Psoas muscle (tissue), 8 donors: ENCODE data around the gene LRATD1. TPM values are rescaled to one million over a fixed set of nuclear protein-coding genes. Genes with fewer than 3 reads are reported as not detected.

Experiments used
- ATAC-seq, 4 donors: fragments of 200-7000 bp; cut with Tn5 transposase; one replicate each; pipeline ENCODE4 v1.9.1; 2020; ENCODE audit warnings: moderate library complexity in 3 of 4, mild to moderate bottlenecking in 2 of 4
- DNase-seq, 2 donors: peaks; one replicate each; pipeline ENCODE4 v3.0.0-alpha.2; 2020
- H3K27ac ChIP-seq: fragments of 200-600 bp; one replicate; pipeline ENCODE4 v1.8.0; 2022
- H3K27me3 ChIP-seq, 3 donors: fragments of 200-600 bp in 1 of 3; one replicate each; pipeline versions ENCODE4 v1.6.1 to v1.8.0; 2013 to 2022; ENCODE audit warnings: low read length in 2 of 3, mild to moderate bottlenecking in 2 of 3, moderate library complexity in 1 of 3; ENCODE audit not compliant: insufficient read depth in 3 of 3
- H3K36me3 ChIP-seq, 2 donors: fragments of 200-600 bp in 1 of 2; one replicate each; pipeline versions ENCODE4 v1.6.1 to v1.8.0; 2013 to 2022; ENCODE audit warnings: low read depth in 1 of 2, mild to moderate bottlenecking in 1 of 2, moderate library complexity in 1 of 2; ENCODE audit not compliant: insufficient read depth in 1 of 2
- H3K4me1 ChIP-seq: fragments of 200-600 bp; one replicate; pipeline ENCODE4 v1.8.0; 2022
- H3K4me3 ChIP-seq: fragments of 200-600 bp; one replicate; pipeline ENCODE4 v1.8.0; 2022; ENCODE audit warnings: mild to moderate bottlenecking
- H3K9me3 ChIP-seq: fragments of 200-600 bp; one replicate; pipeline ENCODE4 v1.8.0; 2022
- CTCF ChIP-seq: fragments of 200-600 bp; IDR thresholded peaks from one replicate; pipeline ENCODE4 v1.8.0; 2022; ENCODE audit warnings: antibody characterized with exemption
- WGBS, 3 donors: extraction: QIAGEN DNeasy Blood & Tissue Kit; methylation state at CpG; one replicate each; pipeline versions ENCODE4 v1.1.6 to v1.1.7; 2013; 5-methylcytosine and 5-hydroxymethylcytosine counted together
- intact Hi-C, 2 donors: fragments of 100-400 bp; cut with DNase I; formaldehyde crosslinking; loops; one replicate each; pipeline versions ENCODE4 v1.11.0 to v1.14.2; 2022
- polyA plus RNA-seq, 3 donors: library from polyadenylated mRNA; stranded (reverse); fragments of 200-250 nt; gene quantifications; one replicate each; pipeline ENCODE4 v1.2.3, GENCODE V29; 2013
- total RNA-seq, 4 donors: library from RNA; stranded (reverse); fragmentation: NEBNext Ultra II Directional in 2 of 4; extraction: Animal tissue kit (Norgen Biotek cat#: 25700) in 2 of 4; gene quantifications; one replicate each; pipeline versions ENCODE4 v1.2.1 to v1.2.4, GENCODE V29; 2021 to 2023
- donor health status: healthy with polysubstance abuse.
- donor health status: DM: no; HTN: no; CAD: no; lungs with moderate emphysema.
- donor health status: Bipolar disorder and iron deficiency.
- donor health status: healthy.
- donor health status: DM: yes; HTN: yes; CAD: no.
- donor health status: DM: no; HTN: no; CAD: no.
- donor health status: DM: no; HTN: no; CAD: no.
- donor health status: DM: yes; HTN: yes; CAD: no.

LRATD1 gene
- total and polyA plus RNA-seq, 7 donors = 0.22 to 3.5 (median 0.42) TPM

GRCh38 chr2:14641116-14641515 lies 8.6 kb downstream of the LRATD1 start:
- ATAC-seq = no peak
- no peak for TF ChIP-seq CTCF
- H3K27ac ChIP-seq = no peak overlapping the region
- WGBS, 3 donors = 82 to 96% (median 89%) methylated on average over 4 of the region's 4 CpGs
- no peaks in the 10 kb centered on the region for H3K36me3 ChIP-seq
- intact Hi-C loops = no loop called here
- H3K9me3 ChIP-seq = no peaks in the 10 kb centered on the region
- peaks cover 0 to 11% (median 0%) of the 10 kb centered on the region in 3 donors for H3K27me3 ChIP-seq
- no peaks in the 10 kb centered on the region for H3K4me1 ChIP-seq
- H3K4me3 ChIP-seq = no peak overlapping the region
- no peak for DNase-seq

- intact Hi-C loops = no loop called here
- DNase-seq = no peak
- Histone ChIP-seq H3K4me3 (no peak overlapping the region), H3K9me3 (no peaks in the 10 kb centered on the region), H3K27me3 (no peaks in the 10 kb centered on the region), H3K36me3 (no peaks in the 10 kb centered on the region), H3K4me1 (no peaks in the 10 kb centered on the region), H3K27ac (no peak overlapping the region)
- WGBS, 3 donors = 85 to 88% (median 88%) methylated on average over 4 of the region's 4 CpGs
- no peak for ATAC-seq
- no peak for TF ChIP-seq CTCF
Measured at GRCh38 chr2:14642499-14642898, 10.0 kb downstream of the LRATD1 start.

- no peak overlapping the region for H3K27ac ChIP-seq
- no peak for TF ChIP-seq CTCF
- DNase-seq (no peak), ATAC-seq (peak in 2 of 4 donors; percentile 40 to 56)
- WGBS, 3 donors = 20 to 29% (median 28%) methylated on average over 2 of the region's 2 CpGs
- H3K27me3 ChIP-seq = no peaks in the 10 kb centered on the region
- H3K4me3 ChIP-seq = no peak overlapping the region
- H3K36me3 ChIP-seq = no peaks in the 10 kb centered on the region
- no peaks in the 10 kb centered on the region for H3K9me3 ChIP-seq
- no peaks in the 10 kb centered on the region for H3K4me1 ChIP-seq
- intact Hi-C loops = no loop called here
Measured at GRCh38 chr2:14647714-14648113, 15.2 kb downstream of the LRATD1 start.

GRCh38 chr2:14650066-14650465 lies 17.5 kb downstream of the LRATD1 start:
- no peak for DNase-seq
- intact Hi-C loops = no loop called here
- H3K27me3 ChIP-seq = no peaks in the 10 kb centered on the region
- no peaks in the 10 kb centered on the region for H3K9me3 ChIP-seq
- no peak for TF ChIP-seq CTCF
- no peaks in the 10 kb centered on the region for H3K36me3 ChIP-seq
- no peak overlapping the region for H3K4me3 ChIP-seq
- no peak overlapping the region for H3K27ac ChIP-seq
- ATAC-seq = no peak
- H3K4me1 ChIP-seq = no peaks in the 10 kb centered on the region

- ATAC-seq = no peak
- Histone ChIP-seq H3K9me3 (no peaks in the 10 kb centered on the region), H3K4me3 (no peak overlapping the region), H3K27me3 (no peaks in the 10 kb centered on the region), H3K36me3 (no peaks in the 10 kb centered on the region), H3K4me1 (no peaks in the 10 kb centered on the region), H3K27ac (no peak overlapping the region)
- intact Hi-C loops = no loop called here
- no peak for DNase-seq
- WGBS, 3 donors = 61 to 69% (median 64%) methylated on average over 4 of the region's 4 CpGs
- TF ChIP-seq CTCF = no peak
Measured at GRCh38 chr2:14654835-14655282, 22.3 kb downstream of the LRATD1 start.
